Small intestine (tissue), 7 donors: ENCODE results near the gene ACTN4. TPM values are rescaled to one million over a fixed set of nuclear protein-coding genes. Genes with fewer than 3 reads are reported as not detected.
A peak's percentile ranks its signal among the peaks of the same experiment; 100 is the strongest.

Experiments used
- DNase-seq, 2 donors: peaks; one replicate each; pipeline versions ENCODE4 v3.0.0 to v3.0.0-alpha.2; 2013
- FAIRE-seq: peaks from 2 replicates; lab custom pipeline; 2012; peaks lifted over from hg19 to GRCh38; lab: Jason Lieb, UNC
- H3K27ac ChIP-seq, 3 donors: one replicate each; pipeline ENCODE4 v1.5.1; 2013; ENCODE audit warnings: low read length in 2 of 3, mild to moderate bottlenecking in 2 of 3, control low read depth in 1 of 3, inconsistent platforms in 1 of 3, low read depth in 1 of 3, moderate library complexity in 1 of 3
- H3K27me3 ChIP-seq, 3 donors: one replicate each; pipeline ENCODE4 v1.6.1; 2013; ENCODE audit warnings: low read length in 3 of 3, inconsistent platforms in 1 of 3; ENCODE audit not compliant: control insufficient read depth in 3 of 3, insufficient read depth in 3 of 3
- H3K36me3 ChIP-seq, 3 donors: one replicate each; pipeline ENCODE4 v1.6.1; 2013; ENCODE audit warnings: low read length in 3 of 3, inconsistent platforms in 1 of 3, low read depth in 1 of 3, mild to moderate bottlenecking in 1 of 3, moderate library complexity in 1 of 3; ENCODE audit not compliant: control insufficient read depth in 3 of 3, insufficient read depth in 2 of 3
- H3K4me1 ChIP-seq, 3 donors: one replicate each; pipeline ENCODE4 v1.6.1; 2013; ENCODE audit warnings: low read length in 2 of 3, inconsistent platforms in 1 of 3, low read depth in 1 of 3, mild to moderate bottlenecking in 1 of 3, moderate library complexity in 1 of 3; ENCODE audit not compliant: control insufficient read depth in 3 of 3, insufficient read depth in 2 of 3
- H3K4me3 ChIP-seq, 3 donors: one replicate each; pipeline ENCODE4 v1.5.1; 2013; ENCODE audit warnings: low read length in 3 of 3, control low read depth in 1 of 3, inconsistent platforms in 1 of 3, low read depth in 1 of 3, mild to moderate bottlenecking in 1 of 3, moderate library complexity in 1 of 3
- H3K9me3 ChIP-seq, 2 donors: one replicate each; pipeline ENCODE4 v1.6.1; 2013; ENCODE audit warnings: low read depth in 1 of 2, low read length in 1 of 2; ENCODE audit not compliant: control insufficient read depth in 2 of 2, insufficient read depth in 1 of 2
- WGBS, 3 donors: extraction: QIAGEN DNeasy Blood & Tissue Kit; methylation state at CpG; one replicate each; pipeline ENCODE4 v1.1.7; 2013; 5-methylcytosine and 5-hydroxymethylcytosine counted together
- polyA plus RNA-seq, 4 donors: library from polyadenylated mRNA; stranded (reverse) in 3 of 4; unstranded in 1 of 4; fragments of 200-250 nt in 3 of 4; fragments of 120-200 nt in 1 of 4; gene quantifications; one replicate each; pipeline versions ENCODE4 v1.2.1 to v1.2.3, GENCODE V29; 2013
- donor health status: healthy with polysubstance abuse.
- donor health status: control.
- donor health status: control.
- donor health status: Bipolar disorder and iron deficiency.
- donor health status: healthy.

Gene ACTN4
- polyA plus RNA-seq, 4 donors: 188 to 790 (median 308) TPM

DNA sequence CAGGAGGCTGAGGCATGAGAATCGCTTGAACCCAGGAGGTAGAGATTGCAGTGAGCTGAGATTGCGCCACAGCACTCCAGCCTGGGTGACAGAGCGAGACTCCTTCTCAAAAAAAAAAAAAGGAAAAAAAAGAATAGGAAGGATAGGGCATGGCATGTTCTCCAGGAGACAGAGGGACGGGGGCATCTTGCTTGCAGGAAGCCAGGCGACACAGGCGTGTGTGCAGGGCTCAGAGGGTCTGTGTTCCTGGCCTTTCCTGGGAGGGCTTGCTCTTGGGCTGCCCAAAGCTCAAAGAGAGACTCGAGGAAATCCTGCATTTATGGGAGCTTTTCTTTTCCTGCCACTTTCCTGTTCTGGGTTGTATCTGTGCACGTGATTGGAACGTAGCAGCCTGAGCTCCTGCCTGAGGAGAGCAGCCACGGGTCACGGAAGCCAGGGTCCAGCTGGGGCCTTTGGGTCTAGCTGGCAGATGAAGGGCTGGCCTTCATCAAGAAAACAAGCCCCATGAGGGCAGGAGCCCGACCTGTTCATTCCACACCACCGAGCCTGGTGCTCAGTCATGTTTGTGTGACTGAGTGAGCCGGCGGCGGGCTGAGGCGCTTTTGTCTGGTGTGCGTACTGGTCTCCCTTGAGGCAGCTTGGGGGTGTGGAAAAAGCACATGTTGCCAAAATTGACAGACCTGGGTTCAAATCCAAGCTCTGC lies 52.3 kb downstream of the ACTN4 start:
- DNase-seq: no peak
- no peak for FAIRE-seq
- peaks cover 7 to 100% (median 16%) of the 10 kb centered on the region in 3 donors for H3K36me3 ChIP-seq

GRCh38 chr19:38700350-38700901 lies 53.0 kb downstream of the ACTN4 start:
- peaks cover 18 to 99% (median 24%) of the 10 kb centered on the region in 3 donors for H3K4me1 ChIP-seq
- no peak for FAIRE-seq
- peak overlapping the region; percentile 88 to 99 (median 97) for H3K27ac ChIP-seq
- H3K27me3 ChIP-seq: no peaks in the 10 kb centered on the region
- H3K4me3 ChIP-seq: no peak overlapping the region
- H3K36me3 ChIP-seq: peaks cover 11 to 100% (median 16%) of the 10 kb centered on the region in 3 donors
- WGBS, 3 donors: 29 to 74% (median 47%) methylated on average over 21 to 22 of the region's 22 CpGs
- peak; percentile 64 to 65 for DNase-seq
- no peaks in the 10 kb centered on the region for H3K9me3 ChIP-seq

More for the DNA sequence above, 52.3 kb downstream of the ACTN4 start:
- Histone ChIP-seq H3K27ac (peak overlapping the region; percentile 88 to 99 (median 97)), H3K9me3 (no peaks in the 10 kb centered on the region), H3K4me3 (no peak overlapping the region), H3K4me1 (peaks cover 23 to 99% (median 25%) of the 10 kb centered on the region in 3 donors), H3K27me3 (no peaks in the 10 kb centered on the region)
- 84 to 90% (median 90%) methylated on average over 18 of the region's 18 CpGs for WGBS, 3 donors

- no peak overlapping the region for H3K4me3 ChIP-seq
- WGBS, 3 donors: 37 to 68% (median 47%) methylated on average over 18 of the region's 18 CpGs
- H3K36me3 ChIP-seq: peaks cover 14 to 100% (median 21%) of the 10 kb centered on the region in 3 donors
- H3K27me3 ChIP-seq: no peaks in the 10 kb centered on the region
- H3K27ac ChIP-seq: peak overlapping the region; percentile 88 to 99 (median 97)
- DNase-seq (no peak), FAIRE-seq (no peak)
- H3K4me1 ChIP-seq: peaks cover 13 to 94% (median 20%) of the 10 kb centered on the region in 3 donors
- H3K9me3 ChIP-seq: no peaks in the 10 kb centered on the region
These were observed 53.5 kb downstream of the ACTN4 start for GRCh38 chr19:38700902-38701454.

DNA sequence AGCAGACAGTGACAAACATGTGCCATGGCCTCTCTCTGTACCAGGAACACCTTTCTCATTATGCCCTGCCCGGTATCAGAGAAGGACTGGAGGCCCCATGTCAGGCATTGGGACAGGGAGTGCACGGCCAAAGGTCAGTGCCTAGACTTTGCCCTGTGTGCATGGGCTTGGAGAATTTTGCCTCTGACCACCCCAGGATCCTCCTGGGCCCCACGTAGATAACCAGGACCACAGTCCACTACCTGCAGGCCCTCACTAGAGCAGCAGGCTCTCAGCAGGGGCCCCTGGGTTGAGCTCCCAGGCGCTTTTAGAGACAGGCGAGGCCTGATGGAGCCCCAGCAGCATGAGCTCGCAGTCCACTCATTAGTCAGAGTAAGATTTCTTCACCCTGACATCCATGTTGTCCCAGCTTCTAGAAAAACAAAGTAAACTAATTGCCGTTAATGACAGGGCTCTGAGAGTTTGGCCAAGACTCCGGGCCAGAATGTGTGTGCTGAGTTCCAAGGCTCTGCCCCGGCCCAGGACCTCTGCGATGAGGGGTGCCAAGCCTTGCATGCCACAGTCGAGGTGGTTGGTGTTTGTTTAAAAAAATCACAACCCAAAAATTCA lies 54.1 kb downstream of the ACTN4 start:
- no peak for FAIRE-seq

DNA sequence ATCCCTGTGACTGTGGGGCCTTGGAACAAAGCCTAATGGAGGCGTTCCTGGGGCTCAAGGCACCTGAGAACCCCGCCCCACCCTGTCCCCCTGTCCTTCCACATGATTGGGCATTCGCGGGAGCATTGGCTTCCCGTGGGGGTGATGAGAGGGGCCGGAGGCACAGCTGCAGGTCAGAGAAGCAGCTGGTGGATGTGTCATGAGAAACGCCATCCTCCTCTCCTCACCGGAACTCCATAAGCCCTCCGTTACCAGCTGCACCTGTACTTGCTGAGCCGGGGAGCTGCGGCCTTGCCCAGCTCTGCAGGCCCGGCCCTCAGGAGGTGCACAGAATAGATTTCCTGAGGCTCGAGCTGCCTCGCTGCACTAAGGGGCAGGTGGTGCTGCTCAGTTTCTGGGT lies 54.8 kb downstream of the ACTN4 start:
- peaks cover 8 to 90% (median 14%) of the 10 kb centered on the region in 3 donors for H3K4me1 ChIP-seq
- H3K9me3 ChIP-seq: no peaks in the 10 kb centered on the region
- no peak for FAIRE-seq
- peak overlapping the region; percentile 88 to 99 (median 97) for H3K27ac ChIP-seq
- no peak overlapping the region for H3K4me3 ChIP-seq
- peaks cover 16 to 100% (median 33%) of the 10 kb centered on the region in 3 donors for H3K36me3 ChIP-seq
- DNase-seq: peak in 1 of 2 donors; percentile 46
- no peaks in the 10 kb centered on the region for H3K27me3 ChIP-seq
- 51 to 69% (median 66%) methylated on average over 14 of the region's 14 CpGs for WGBS, 3 donors

More for the DNA sequence above, 54.1 kb downstream of the ACTN4 start:
- Histone ChIP-seq H3K4me1 (peaks cover 11 to 90% (median 16%) of the 10 kb centered on the region in 3 donors), H3K27ac (peak overlapping the region; percentile 88 to 99 (median 97)), H3K4me3 (no peak overlapping the region), H3K9me3 (no peaks in the 10 kb centered on the region), H3K36me3 (peaks cover 16 to 100% (median 27%) of the 10 kb centered on the region in 3 donors), H3K27me3 (no peaks in the 10 kb centered on the region)
- peak; percentile 96 to 98 for DNase-seq
- 18 to 50% (median 28%) methylated on average over 11 of the region's 11 CpGs for WGBS, 3 donors

DNA sequence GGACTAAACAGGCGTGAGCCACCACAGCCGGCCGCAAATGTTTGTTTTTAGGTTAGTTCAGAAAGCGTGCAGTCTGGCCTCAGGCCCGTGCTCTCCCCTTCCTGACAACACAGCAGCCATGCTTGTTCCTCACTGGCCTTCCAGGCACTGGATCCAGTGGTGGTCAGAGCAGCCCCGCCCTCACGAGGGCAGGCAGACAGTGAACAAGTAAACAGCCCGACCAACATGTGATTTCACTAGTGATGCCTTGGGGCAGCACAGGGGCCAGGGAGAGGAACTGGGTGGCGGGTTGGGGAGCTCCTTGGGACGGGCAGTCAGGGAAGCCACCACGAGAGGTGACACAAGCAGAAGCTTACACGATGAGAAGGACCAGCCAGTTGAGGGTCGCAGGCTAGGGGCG lies 56.1 kb downstream of the ACTN4 start:
- Histone ChIP-seq H3K27me3 (no peaks in the 10 kb centered on the region), H3K4me3 (no peak overlapping the region), H3K27ac (peak overlapping the region in 2 of 3 donors; percentile 57 to 99), H3K9me3 (no peaks in the 10 kb centered on the region), H3K4me1 (peaks cover 7 to 90% (median 8%) of the 10 kb centered on the region in 3 donors), H3K36me3 (peaks cover 16 to 100% (median 43%) of the 10 kb centered on the region in 3 donors)
- DNase-seq (no peak), FAIRE-seq (no peak)
- WGBS, 3 donors: 87 to 90% (median 90%) methylated on average over 14 of the region's 14 CpGs

GRCh38 chr19:38704488-38705026 lies 57.1 kb downstream of the ACTN4 start:
- Histone ChIP-seq H3K36me3 (peaks cover 18 to 100% (median 46%) of the 10 kb centered on the region in 3 donors), H3K27ac (peak overlapping the region in 1 of 3 donors; percentile 99), H3K4me1 (peaks cover 7 to 84% (median 8%) of the 10 kb centered on the region in 3 donors), H3K4me3 (no peak overlapping the region), H3K27me3 (no peaks in the 10 kb centered on the region), H3K9me3 (no peaks in the 10 kb centered on the region)
- 88 to 93% (median 90%) methylated on average over 12 to 13 of the region's 13 CpGs for WGBS, 3 donors
- DNase-seq (no peak), FAIRE-seq (no peak)
